ENCODE measurements around the gene C18orf32. TPM values are rescaled to one million over a fixed set of nuclear protein-coding genes. Genes with fewer than 3 reads are reported as not detected.

Gene C18orf32
- total RNA-seq, 6 donors from 2014 or later: 17.8 to 68.8 (median 56.5) TPM

- Histone ChIP-seq H3K36me3 (no peaks in the 10 kb centered on the region), H3K4me1 (no peaks in the 10 kb centered on the region), H3K9me3 (no peaks in the 10 kb centered on the region), H3K4me3 (no peak overlapping the region), H3K27me3 (no peaks in the 10 kb centered on the region), H3K27ac (no peak overlapping the region)
- DNase-seq (no peak), ATAC-seq (ENCODE audit: low FRiP score in 2 of 2) (no peak)
- TF ChIP-seq POLR2AphosphoS5 (IDR thresholded peaks at IDR 0.05) (no peak), EP300 (IDR thresholded peaks at IDR 0.05) (no peak), POLR2A (IDR thresholded peaks at IDR 0.05) (no peak), CTCF (IDR thresholded peaks at IDR 0.05) (no peak)
- WGBS, 2 donors: 62 to 64% methylated on average over 14 of the region's 14 CpGs
These were observed 13.3 kb upstream of the C18orf32 start for GRCh38 chr18:49500201-49500921.

GRCh38 chr18:49499046-49499637 lies 12.1 kb upstream of the C18orf32 start:
- no peaks in the 10 kb centered on the region for H3K36me3 ChIP-seq
- TF ChIP-seq POLR2AphosphoS5 (IDR thresholded peaks at IDR 0.05) (no peak), POLR2A (IDR thresholded peaks at IDR 0.05) (no peak), CTCF (IDR thresholded peaks at IDR 0.05) (no peak), EP300 (IDR thresholded peaks at IDR 0.05) (no peak)
- no peaks in the 10 kb centered on the region for H3K4me1 ChIP-seq
- DNase-seq (no peak), ATAC-seq (ENCODE audit: low FRiP score in 2 of 2) (peak in 1 of 2 donors; percentile 37)
- H3K27ac ChIP-seq: no peak overlapping the region
- no peak overlapping the region for H3K4me3 ChIP-seq
- H3K9me3 ChIP-seq: no peaks in the 10 kb centered on the region
- 73 to 77% methylated on average over 16 of the region's 16 CpGs for WGBS, 2 donors
- H3K27me3 ChIP-seq: no peaks in the 10 kb centered on the region

GRCh38 chr18:49495480-49495879 lies 8.4 kb upstream of the C18orf32 start:
- DNase-seq: no peak
- no peaks in the 10 kb centered on the region for H3K9me3 ChIP-seq
- no peak for ATAC-seq (ENCODE audit: low FRiP score in 2 of 2)
- H3K36me3 ChIP-seq: peaks cover 0 to 9% (median 3%) of the 10 kb centered on the region in 4 donors
- peaks cover 2 to 13% (median 10%) of the 10 kb centered on the region in 4 donors for H3K4me1 ChIP-seq
- H3K27ac ChIP-seq: no peak overlapping the region
- 47 to 72% methylated on average over 2 of the region's 2 CpGs for WGBS, 2 donors
- no peaks in the 10 kb centered on the region for H3K27me3 ChIP-seq
- H3K4me3 ChIP-seq: no peak overlapping the region
- TF ChIP-seq CTCF (IDR thresholded peaks at IDR 0.05) (no peak), POLR2A (IDR thresholded peaks at IDR 0.05) (no peak), POLR2AphosphoS5 (IDR thresholded peaks at IDR 0.05) (no peak), EP300 (IDR thresholded peaks at IDR 0.05) (no peak)

- H3K9me3 ChIP-seq: no peaks in the 10 kb centered on the region
- no peak overlapping the region for H3K4me3 ChIP-seq
- no peaks in the 10 kb centered on the region for H3K27me3 ChIP-seq
- ATAC-seq (ENCODE audit: low FRiP score in 2 of 2) (no peak), DNase-seq (no peak)
- WGBS, 2 donors: 83 to 90% methylated on average over 3 of the region's 3 CpGs
- peaks cover 5 to 16% (median 14%) of the 10 kb centered on the region in 4 donors for H3K4me1 ChIP-seq
- no peak overlapping the region for H3K27ac ChIP-seq
- peaks cover 3 to 13% (median 6%) of the 10 kb centered on the region in 4 donors for H3K36me3 ChIP-seq
- TF ChIP-seq EP300 (IDR thresholded peaks at IDR 0.05): no peak
- no peak for TF ChIP-seq POLR2AphosphoS5 (IDR thresholded peaks at IDR 0.05)
- TF ChIP-seq CTCF (IDR thresholded peaks at IDR 0.05): no peak
- no peak for TF ChIP-seq POLR2A (IDR thresholded peaks at IDR 0.05)
These were observed 8.0 kb upstream of the C18orf32 start for GRCh38 chr18:49495076-49495475.

Data from upper lobe of left lung (tissue), 6 donors.